ENCODE results near the gene CCDC57.

- TF ChIP-seq CTCF (IDR thresholded peaks at IDR 0.05) (no peak), POLR2AphosphoS5 (IDR thresholded peaks at IDR 0.05) (no peak)
These were observed 44.1 kb downstream of the CCDC57 start for GRCh38 chr17:82168568-82168967.

Measured in stomach (tissue), 4 donors.